Globus pallidus (tissue), 1 donor: Measurements from ENCODE around the gene CEBPZ.
"Not testable (repeated sequence)": the region's sequence is repeated elsewhere in the genome, so short reads cannot be mapped to it uniquely, and the experiment has no call there.

Experiments
- DNase-seq: peaks from one replicate; pipeline ENCODE4 v3.0.0-alpha.2; 2015; ENCODE audit warnings: low spot score

CEBPZ gene

GRCh38 chr2:37223131-37223530, 8.3 kb downstream of the CEBPZ start:
- no peak for DNase-seq

- no peak for DNase-seq
Measured at GRCh38 chr2:37219046-37219445, 12.3 kb downstream of the CEBPZ start.

GRCh38 chr2:37215250-37215649, 16.1 kb downstream of the CEBPZ start:
- DNase-seq = no peak

GRCh38 chr2:37211939-37212338, 19.5 kb downstream of the CEBPZ start:
- no peak for DNase-seq

- no peak for DNase-seq
Measured at GRCh38 chr2:37211212-37211611, 20.2 kb downstream of the CEBPZ start.

- DNase-seq = not testable (repeated sequence)
Measured at GRCh38 chr2:37206760-37207159, 24.6 kb downstream of the CEBPZ start.

- no peak for DNase-seq
Measured at GRCh38 chr2:37205689-37206341, 25.6 kb downstream of the CEBPZ start.

- DNase-seq = not testable (repeated sequence)
Measured at GRCh38 chr2:37205071-37205661, 26.2 kb downstream of the CEBPZ start.

- no peak for DNase-seq
Measured at GRCh38 chr2:37203708-37204107, 27.7 kb downstream of the CEBPZ start.

- no peak for DNase-seq
Measured at GRCh38 chr2:37201766-37202165, 29.6 kb downstream of the CEBPZ start.

GRCh38 chr2:37201208-37201607, 30.2 kb downstream of the CEBPZ start:
- no peak for DNase-seq

GRCh38 chr2:37198681-37199065, 32.7 kb downstream of the CEBPZ start:
- no peak for DNase-seq

- peak; percentile 77 for DNase-seq
Measured at GRCh38 chr2:37196320-37197195, 34.8 kb downstream of the CEBPZ start, which contains the start of gene CEBPZOS. TSS of gene CEBPZOS (plus strand) at chr2:37196496. CDS start at chr2:37199705, 3,209 bp downstream.

GRCh38 chr2:37195862-37196319, 35.5 kb downstream of the CEBPZ start:
- not testable (repeated sequence) for DNase-seq

GRCh38 chr2:37192551-37192950, 38.8 kb downstream of the CEBPZ start:
- no peak for DNase-seq

GRCh38 chr2:37191747-37192146, 39.6 kb downstream of the CEBPZ start:
- no peak for DNase-seq

- no peak for DNase-seq
Measured at GRCh38 chr2:37191253-37191652, 40.1 kb downstream of the CEBPZ start.

- DNase-seq = no peak
Measured at GRCh38 chr2:37190290-37190689, 41.1 kb downstream of the CEBPZ start.

- DNase-seq = no peak
Measured at GRCh38 chr2:37189452-37190153, 41.8 kb downstream of the CEBPZ start.

GRCh38 chr2:37188570-37188969, 42.8 kb downstream of the CEBPZ start, which contains the start of gene SULT6B1:
TSS of gene SULT6B1 (minus strand) at chr2:37188670. CDS start at chr2:37188640, 30 bp downstream.
- DNase-seq = no peak

- no peak for DNase-seq
Measured at GRCh38 chr2:37181726-37182684, 49.4 kb downstream of the CEBPZ start.
